GM23338 (cell line): ENCODE data around the gene P3R3URF. TPM values are rescaled to one million over a fixed set of nuclear protein-coding genes. Genes with fewer than 3 reads are reported as not detected.
A peak's percentile ranks its signal among the peaks of the same experiment; 100 is the strongest.

ENCODE experiments used
- ATAC-seq: fragments of 200-7000 bp; cut with Tn5 transposase; 3 replicates; pipeline ENCODE4 v1.9.1; 2020
- DNase-seq: peaks from one replicate; pipeline ENCODE4 v3.0.0-alpha.2; 2015; ENCODE audit warnings: low spot score
- H2AFZ ChIP-seq: fragments of 200-600 bp; sonication (generic); 2 replicates; pipeline ENCODE4 v1.8.0; 2016; ENCODE audit warnings: antibody characterized with exemption, mild to moderate bottlenecking, moderate library complexity
- H3F3A ChIP-seq: fragments of 200-600 bp; sonication (generic); replicated peaks from 2 replicates; pipeline ENCODE4 v1.8.0; 2017; ENCODE audit warnings: antibody characterized with exemption, mixed run types, low read depth
- H3K27ac ChIP-seq: fragments of 200-600 bp; sonication (generic); 2 replicates; pipeline ENCODE4 v1.6.1; 2016; ENCODE audit warnings: low read depth
- H3K27me3 ChIP-seq: fragments of 200-600 bp; sonication (generic); 2 replicates; pipeline ENCODE4 v1.8.0; 2016; ENCODE audit warnings: mild to moderate bottlenecking, mixed run types, moderate library complexity; ENCODE audit not compliant: insufficient read depth
- H3K36me3 ChIP-seq: fragments of 200-600 bp; sonication (generic); 2 replicates; pipeline ENCODE4 v1.8.0; 2016; ENCODE audit warnings: mild to moderate bottlenecking; ENCODE audit not compliant: insufficient read depth
- H3K4me1 ChIP-seq: fragments of 200-600 bp; sonication (generic); 2 replicates; pipeline ENCODE4 v1.8.0; 2016; ENCODE audit warnings: mild to moderate bottlenecking, moderate library complexity; ENCODE audit not compliant: insufficient read depth
- H3K4me2 ChIP-seq: fragments of 200-600 bp; sonication (generic); 2 replicates; pipeline ENCODE4 v1.7.1; 2017; ENCODE audit warnings: mixed run types
- H3K4me3 ChIP-seq: fragments of 200-600 bp; sonication (generic); 2 replicates; pipeline ENCODE4 v1.6.1; 2016; ENCODE audit warnings: mixed run types
- H3K79me2 ChIP-seq: fragments of 200-600 bp; sonication (generic); replicated peaks from 2 replicates; pipeline ENCODE4 v1.8.0; 2017; ENCODE audit warnings: mild to moderate bottlenecking; ENCODE audit not compliant: insufficient read depth
- H3K9me2 ChIP-seq: fragments of 200-600 bp; sonication (generic); 2 replicates; pipeline ENCODE4 v1.8.0; 2017; ENCODE audit not compliant: insufficient read depth
- H4K20me1 ChIP-seq: fragments of 200-600 bp; sonication (generic); replicated peaks from 2 replicates; pipeline ENCODE4 v1.8.0; 2017; ENCODE audit warnings: mild to moderate bottlenecking; ENCODE audit not compliant: insufficient read depth
- H3K27ac Mint-ChIP-seq: 2 replicates; pipeline ENCODE4 v1.8.0; 2020; ENCODE audit warnings: inconsistent platforms, mild to moderate bottlenecking, moderate library complexity, mixed read lengths
- H3K27me3 Mint-ChIP-seq: 3 replicates; pipeline ENCODE4 v1.8.0; 2022; ENCODE audit warnings: low read depth, mild to moderate bottlenecking, moderate library complexity, mixed read lengths, inconsistent platforms; ENCODE audit not compliant: insufficient read depth, poor library complexity
- H3K36me3 Mint-ChIP-seq: 3 replicates; pipeline ENCODE4 v1.8.0; 2021; ENCODE audit warnings: low read depth, mild to moderate bottlenecking, inconsistent platforms, moderate library complexity, mixed read lengths
- H3K4me1 Mint-ChIP-seq: 3 replicates; pipeline ENCODE4 v1.8.0; 2020; ENCODE audit warnings: mild to moderate bottlenecking, inconsistent platforms, mixed read lengths
- H3K4me3 Mint-ChIP-seq: 3 replicates; pipeline ENCODE4 v1.8.0; 2021; ENCODE audit warnings: moderate library complexity, mild to moderate bottlenecking, inconsistent platforms, mixed read lengths
- H3K9me3 Mint-ChIP-seq: 3 replicates; pipeline ENCODE4 v1.8.0; 2020; ENCODE audit warnings: moderate library complexity, mild to moderate bottlenecking, inconsistent platforms, mixed read lengths
- CREB1 ChIP-seq: fragments of 250-450 bp; sonication (Bioruptor Pico); IDR thresholded peaks from 2 replicates; pipeline ENCODE4 v1.5.0; 2020; ENCODE audit warnings: low read depth, mild to moderate bottlenecking, moderate library complexity
- EZH2phosphoT487 ChIP-seq: fragments of 200-600 bp; sonication (generic); IDR thresholded peaks from one replicate; pipeline ENCODE4 v1.8.1; 2018; ENCODE audit warnings: antibody characterized with exemption; ENCODE audit not compliant: unreplicated experiment
- POLR2AphosphoS5 ChIP-seq: IDR thresholded peaks from 2 replicates; pipeline ENCODE4 v1.6.1; 2016; ENCODE audit warnings: antibody characterized with exemption, low read depth
- polyA plus RNA-seq: library from polyadenylated mRNA; unstranded; fragments of >200 nt; fragmentation: Nextera tagmentation; extraction: Ambion mirVana; gene quantifications from 2 replicates; pipeline ENCODE4 v1.2.1, GENCODE V29; 2016
- total RNA-seq: library from RNA; depleted of rRNA; stranded (reverse); fragments of >200 nt; shearing (Covaris generic); gene quantifications from 2 replicates; pipeline ENCODE4 v1.2.3, GENCODE V29; 2014
- TF ChIP-seq, protein P1 (sequence below): fragments of 250-450 bp; sonication (Bioruptor Pico); IDR thresholded peaks from 2 replicates; pipeline ENCODE4 v1.5.0; 2020; ENCODE audit warnings: mild to moderate bottlenecking, moderate library complexity
- TF ChIP-seq, protein P2 (sequence below): IDR thresholded peaks from 2 replicates; pipeline ENCODE4 v1.6.1; 2016; ENCODE audit warnings: antibody characterized with exemption

P3R3URF gene
- total and polyA plus RNA-seq, 2 experiments from 2014 or later: not detected

DNA sequence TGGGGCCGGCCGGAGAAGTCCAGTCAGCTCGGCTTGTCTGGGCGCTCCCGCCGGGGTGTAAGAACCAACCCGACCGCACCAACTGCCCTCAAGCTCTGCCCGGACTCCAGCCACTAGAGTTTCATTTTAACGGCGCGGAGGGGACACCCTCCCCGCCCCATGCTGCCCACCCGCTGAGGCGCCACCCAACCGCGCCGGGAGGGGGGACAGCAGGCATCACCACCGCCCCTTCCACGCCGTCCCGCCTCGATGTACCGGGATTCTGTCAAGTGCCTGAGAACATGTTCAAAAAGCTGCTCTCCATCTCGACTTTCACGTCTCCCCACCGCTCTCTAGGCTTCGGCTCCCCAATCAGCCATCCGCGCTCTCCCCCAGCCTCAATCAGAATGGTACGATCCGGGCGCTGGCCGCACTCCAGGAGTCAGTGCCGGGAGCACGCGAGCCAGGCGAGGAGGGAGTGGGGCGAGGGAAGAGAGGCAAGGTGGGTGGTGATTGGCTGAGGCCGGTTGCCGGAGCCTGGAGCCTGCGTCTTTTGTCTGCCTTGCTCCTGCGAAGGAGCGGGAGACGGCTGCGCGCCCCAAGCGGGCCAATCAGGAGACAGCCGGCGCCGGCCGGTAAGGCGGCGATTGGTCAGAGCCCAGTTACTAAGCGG lies 43.6 kb downstream of the P3R3URF start, which contains the start of gene PIK3R3 (continued):
- TF ChIP-seq, protein P1, sequence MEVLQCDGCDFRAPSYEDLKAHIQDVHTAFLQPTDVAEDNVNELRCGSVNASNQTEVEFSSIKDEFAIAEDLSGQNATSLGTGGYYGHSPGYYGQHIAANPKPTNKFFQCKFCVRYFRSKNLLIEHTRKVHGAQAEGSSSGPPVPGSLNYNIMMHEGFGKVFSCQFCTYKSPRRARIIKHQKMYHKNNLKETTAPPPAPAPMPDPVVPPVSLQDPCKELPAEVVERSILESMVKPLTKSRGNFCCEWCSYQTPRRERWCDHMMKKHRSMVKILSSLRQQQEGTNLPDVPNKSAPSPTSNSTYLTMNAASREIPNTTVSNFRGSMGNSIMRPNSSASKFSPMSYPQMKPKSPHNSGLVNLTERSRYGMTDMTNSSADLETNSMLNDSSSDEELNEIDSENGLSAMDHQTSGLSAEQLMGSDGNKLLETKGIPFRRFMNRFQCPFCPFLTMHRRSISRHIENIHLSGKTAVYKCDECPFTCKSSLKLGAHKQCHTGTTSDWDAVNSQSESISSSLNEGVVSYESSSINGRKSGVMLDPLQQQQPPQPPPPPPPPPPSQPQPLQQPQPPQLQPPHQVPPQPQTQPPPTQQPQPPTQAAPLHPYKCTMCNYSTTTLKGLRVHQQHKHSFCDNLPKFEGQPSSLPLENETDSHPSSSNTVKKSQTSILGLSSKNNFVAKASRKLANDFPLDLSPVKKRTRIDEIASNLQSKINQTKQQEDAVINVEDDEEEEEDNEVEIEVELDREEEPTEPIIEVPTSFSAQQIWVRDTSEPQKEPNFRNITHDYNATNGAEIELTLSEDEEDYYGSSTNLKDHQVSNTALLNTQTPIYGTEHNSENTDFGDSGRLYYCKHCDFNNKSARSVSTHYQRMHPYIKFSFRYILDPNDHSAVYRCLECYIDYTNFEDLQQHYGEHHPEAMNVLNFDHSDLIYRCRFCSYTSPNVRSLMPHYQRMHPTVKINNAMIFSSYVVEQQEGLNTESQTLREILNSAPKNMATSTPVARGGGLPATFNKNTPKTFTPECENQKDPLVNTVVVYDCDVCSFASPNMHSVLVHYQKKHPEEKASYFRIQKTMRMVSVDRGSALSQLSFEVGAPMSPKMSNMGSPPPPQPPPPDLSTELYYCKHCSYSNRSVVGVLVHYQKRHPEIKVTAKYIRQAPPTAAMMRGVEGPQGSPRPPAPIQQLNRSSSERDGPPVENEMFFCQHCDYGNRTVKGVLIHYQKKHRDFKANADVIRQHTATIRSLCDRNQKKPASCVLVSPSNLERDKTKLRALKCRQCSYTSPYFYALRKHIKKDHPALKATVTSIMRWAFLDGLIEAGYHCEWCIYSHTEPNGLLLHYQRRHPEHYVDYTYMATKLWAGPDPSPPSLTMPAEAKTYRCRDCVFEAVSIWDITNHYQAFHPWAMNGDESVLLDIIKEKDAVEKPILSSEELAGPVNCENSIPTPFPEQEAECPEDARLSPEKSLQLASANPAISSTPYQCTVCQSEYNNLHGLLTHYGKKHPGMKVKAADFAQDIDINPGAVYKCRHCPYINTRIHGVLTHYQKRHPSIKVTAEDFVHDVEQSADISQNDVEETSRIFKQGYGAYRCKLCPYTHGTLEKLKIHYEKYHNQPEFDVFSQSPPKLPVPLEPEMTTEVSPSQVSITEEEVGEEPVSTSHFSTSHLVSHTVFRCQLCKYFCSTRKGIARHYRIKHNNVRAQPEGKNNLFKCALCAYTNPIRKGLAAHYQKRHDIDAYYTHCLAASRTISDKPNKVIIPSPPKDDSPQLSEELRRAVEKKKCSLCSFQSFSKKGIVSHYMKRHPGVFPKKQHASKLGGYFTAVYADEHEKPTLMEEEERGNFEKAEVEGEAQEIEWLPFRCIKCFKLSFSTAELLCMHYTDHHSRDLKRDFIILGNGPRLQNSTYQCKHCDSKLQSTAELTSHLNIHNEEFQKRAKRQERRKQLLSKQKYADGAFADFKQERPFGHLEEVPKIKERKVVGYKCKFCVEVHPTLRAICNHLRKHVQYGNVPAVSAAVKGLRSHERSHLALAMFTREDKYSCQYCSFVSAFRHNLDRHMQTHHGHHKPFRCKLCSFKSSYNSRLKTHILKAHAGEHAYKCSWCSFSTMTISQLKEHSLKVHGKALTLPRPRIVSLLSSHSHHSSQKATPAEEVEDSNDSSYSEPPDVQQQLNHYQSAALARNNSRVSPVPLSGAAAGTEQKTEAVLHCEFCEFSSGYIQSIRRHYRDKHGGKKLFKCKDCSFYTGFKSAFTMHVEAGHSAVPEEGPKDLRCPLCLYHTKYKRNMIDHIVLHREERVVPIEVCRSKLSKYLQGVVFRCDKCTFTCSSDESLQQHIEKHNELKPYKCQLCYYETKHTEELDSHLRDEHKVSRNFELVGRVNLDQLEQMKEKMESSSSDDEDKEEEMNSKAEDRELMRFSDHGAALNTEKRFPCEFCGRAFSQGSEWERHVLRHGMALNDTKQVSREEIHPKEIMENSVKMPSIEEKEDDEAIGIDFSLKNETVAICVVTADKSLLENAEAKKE (CRISPR knock-in tag): no peak
- TF ChIP-seq POLR2AphosphoS5: peak; percentile 81
- no peak for TF ChIP-seq EZH2phosphoT487

DNA sequence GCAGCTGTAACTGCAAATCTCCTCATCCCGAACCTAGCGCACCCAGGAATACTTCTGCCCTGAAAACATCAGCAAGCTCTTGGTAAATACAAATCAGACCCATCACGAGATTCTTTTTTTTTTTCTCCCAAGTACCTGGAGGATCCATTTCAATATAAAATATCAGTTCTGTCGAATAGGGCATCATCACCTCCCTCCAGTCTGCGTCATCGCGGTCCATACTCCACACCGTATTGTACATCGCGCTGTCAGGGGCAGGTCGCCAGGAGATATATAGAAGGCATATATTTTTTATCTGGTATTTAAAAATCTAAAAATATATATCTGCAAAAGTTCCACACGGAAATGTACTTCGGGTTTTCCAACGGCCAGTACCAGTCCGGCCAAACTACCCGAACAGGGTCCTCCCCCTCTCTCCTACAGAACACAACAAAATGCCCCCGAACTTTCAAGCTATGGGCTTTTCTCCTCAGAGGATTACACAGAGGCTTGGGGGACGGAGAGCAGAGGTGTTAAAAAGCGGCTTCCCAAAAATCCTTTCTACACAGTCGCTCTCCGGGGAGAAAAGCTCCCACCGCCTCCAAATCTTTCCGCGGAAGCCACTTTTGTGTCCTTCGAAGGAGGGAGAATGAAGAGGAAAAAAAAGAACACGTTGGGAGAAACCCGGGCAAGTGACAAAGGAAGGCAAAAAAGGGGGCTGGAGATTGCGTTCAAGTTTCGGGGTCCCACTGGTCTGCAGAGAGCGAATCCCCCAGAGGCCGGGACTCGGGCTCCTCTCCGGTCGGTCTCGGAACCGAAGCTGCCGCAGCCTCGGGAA lies 44.4 kb downstream of the P3R3URF start:
- H3K4me3 Mint-ChIP-seq: peak overlapping the region; percentile 93
- peak overlapping the region; percentile 99 for H3K27ac ChIP-seq
- H3K4me1 Mint-ChIP-seq: peaks cover 27% of the 10 kb centered on the region
- peak overlapping the region; percentile 92 for H3K4me2 ChIP-seq
- peak overlapping the region; percentile 100 for H3K27ac Mint-ChIP-seq
- TF ChIP-seq EZH2phosphoT487: no peak
- TF ChIP-seq, protein P2, sequence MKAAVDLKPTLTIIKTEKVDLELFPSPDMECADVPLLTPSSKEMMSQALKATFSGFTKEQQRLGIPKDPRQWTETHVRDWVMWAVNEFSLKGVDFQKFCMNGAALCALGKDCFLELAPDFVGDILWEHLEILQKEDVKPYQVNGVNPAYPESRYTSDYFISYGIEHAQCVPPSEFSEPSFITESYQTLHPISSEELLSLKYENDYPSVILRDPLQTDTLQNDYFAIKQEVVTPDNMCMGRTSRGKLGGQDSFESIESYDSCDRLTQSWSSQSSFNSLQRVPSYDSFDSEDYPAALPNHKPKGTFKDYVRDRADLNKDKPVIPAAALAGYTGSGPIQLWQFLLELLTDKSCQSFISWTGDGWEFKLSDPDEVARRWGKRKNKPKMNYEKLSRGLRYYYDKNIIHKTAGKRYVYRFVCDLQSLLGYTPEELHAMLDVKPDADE: no peak
- TF ChIP-seq CREB1: peak; percentile 60
- no peaks in the 10 kb centered on the region for H3K9me3 Mint-ChIP-seq
- H3K4me1 ChIP-seq: peaks cover 23% of the 10 kb centered on the region
- H3K4me3 ChIP-seq: peak overlapping the region; percentile 91
- peak; percentile 45 for DNase-seq
- no peaks in the 10 kb centered on the region for H4K20me1 ChIP-seq
- H2AFZ ChIP-seq: peak overlapping the region; percentile 98
- H3K79me2 ChIP-seq: peaks cover 23% of the 10 kb centered on the region
- no peaks in the 10 kb centered on the region for H3K36me3 ChIP-seq
- peak; percentile 6 for ATAC-seq
- peaks cover 9% of the 10 kb centered on the region for H3K27me3 Mint-ChIP-seq
- H3F3A ChIP-seq: peaks cover 8% of the 10 kb centered on the region
- peaks cover 18% of the 10 kb centered on the region for H3K27me3 ChIP-seq
- H3K9me2 ChIP-seq: no peaks in the 10 kb centered on the region
- H3K36me3 Mint-ChIP-seq: no peaks in the 10 kb centered on the region; the same call in 2 of the 3 replicates
